Rectal smooth muscle tissue (tissue), 1 donor: ENCODE measurements around the gene CRNKL1.
A peak's percentile ranks its signal among the peaks of the same experiment; 100 is the strongest.

ENCODE experiments used
- H3K27ac ChIP-seq: one replicate; pipeline ENCODE4 v1.7.0; 2013; ENCODE audit warnings: low read depth, low read length, inconsistent platforms
- H3K27me3 ChIP-seq: one replicate; pipeline ENCODE4 v1.7.0; 2013; ENCODE audit warnings: low read length; ENCODE audit not compliant: control insufficient read depth, insufficient read depth
- H3K36me3 ChIP-seq: one replicate; pipeline ENCODE4 v1.7.0; 2013; ENCODE audit warnings: low read length; ENCODE audit not compliant: control insufficient read depth, insufficient read depth
- H3K4me1 ChIP-seq: one replicate; pipeline ENCODE4 v1.7.0; 2013; ENCODE audit warnings: low read length; ENCODE audit not compliant: control insufficient read depth, insufficient read depth
- H3K4me3 ChIP-seq: one replicate; pipeline ENCODE4 v1.7.0; 2013; ENCODE audit warnings: low read length
- H3K9ac ChIP-seq: one replicate; pipeline ENCODE4 v1.7.0; 2013; ENCODE audit warnings: low read length

CRNKL1 gene

DNA sequence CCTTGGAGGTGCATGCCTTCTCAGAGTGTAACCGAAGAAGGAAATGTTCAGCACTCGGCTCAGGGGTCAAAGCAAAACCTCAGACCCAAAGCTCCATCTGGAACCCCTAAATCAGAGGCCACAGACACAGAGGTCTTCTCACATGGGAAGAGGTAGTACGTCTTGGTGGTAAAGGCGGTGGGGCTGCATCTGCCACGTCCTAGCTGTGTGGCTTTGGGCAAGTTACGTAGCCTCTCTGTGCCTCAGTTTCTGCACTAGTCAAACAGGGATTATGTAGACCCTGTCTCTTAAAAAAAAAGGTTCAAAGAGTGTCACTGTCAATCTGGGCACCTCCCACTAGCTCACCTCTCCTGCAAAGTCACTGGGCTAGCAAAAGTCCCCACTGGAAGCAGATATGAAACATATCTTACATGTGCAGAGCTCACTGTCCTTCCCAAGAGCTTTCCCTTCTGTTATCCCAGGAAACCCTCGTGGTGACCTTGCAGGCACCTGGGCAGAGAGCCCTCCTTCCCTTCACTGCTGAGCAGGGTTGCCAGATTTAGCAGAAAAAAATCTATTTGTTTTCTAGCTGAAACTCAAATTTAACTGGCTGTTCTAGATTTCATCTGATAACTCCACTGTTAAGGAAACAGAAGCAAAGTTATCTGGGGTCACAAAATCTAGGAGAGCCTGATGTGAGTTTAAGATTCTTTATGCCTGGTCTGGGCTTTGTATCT is 53.1 kb downstream of the CRNKL1 start:
- Histone ChIP-seq H3K9ac (no peak overlapping the region), H3K4me1 (peaks cover 27% of the 10 kb centered on the region), H3K27me3 (no peaks in the 10 kb centered on the region), H3K36me3 (peaks cover 18% of the 10 kb centered on the region), H3K4me3 (no peak overlapping the region), H3K27ac (no peak overlapping the region)

DNA sequence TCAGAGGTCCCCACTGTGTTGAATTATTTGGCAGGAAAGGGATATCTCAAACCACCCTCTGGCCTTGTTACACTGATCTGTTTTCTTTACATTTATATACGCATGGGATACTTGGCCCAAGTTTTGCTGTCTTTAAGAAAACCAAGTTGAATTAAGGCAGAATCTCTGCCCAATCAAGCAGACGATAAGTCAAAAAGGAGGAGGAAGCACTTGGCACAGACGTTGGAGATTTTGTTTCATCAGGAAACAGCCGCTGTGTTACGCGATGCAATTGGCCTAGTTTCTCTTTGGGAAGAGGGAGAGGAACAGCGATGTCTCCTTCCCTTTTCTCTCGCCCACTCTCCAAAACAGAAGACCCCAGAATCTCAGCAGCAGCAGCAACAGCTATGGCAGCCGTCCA is 55.3 kb downstream of the CRNKL1 start:
- no peak overlapping the region for H3K9ac ChIP-seq
- peak overlapping the region; percentile 47 for H3K27ac ChIP-seq
- peaks cover 18% of the 10 kb centered on the region for H3K36me3 ChIP-seq
- no peak overlapping the region for H3K4me3 ChIP-seq
- H3K27me3 ChIP-seq, result no peaks in the 10 kb centered on the region
- peaks cover 33% of the 10 kb centered on the region for H3K4me1 ChIP-seq

DNA sequence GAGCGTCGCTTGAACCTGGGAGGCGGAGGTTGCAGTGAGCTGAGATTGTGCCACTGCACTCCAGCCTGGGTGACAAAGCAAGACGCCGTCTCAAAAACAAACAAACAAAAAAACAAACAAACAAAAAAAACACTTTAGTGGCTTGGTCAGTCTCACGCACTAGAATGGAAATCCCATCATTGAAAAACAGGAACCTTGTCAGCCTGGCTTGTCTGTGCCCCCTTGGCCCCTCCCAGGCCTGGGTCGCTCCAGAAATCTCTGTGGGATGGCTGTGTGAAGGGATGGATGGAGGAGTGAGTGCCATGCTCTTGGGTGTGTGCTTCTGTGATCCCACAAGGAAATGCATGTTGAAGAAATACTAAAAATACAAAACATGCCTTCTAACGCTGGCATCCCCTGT is 56.0 kb downstream of the CRNKL1 start:
- Histone ChIP-seq H3K9ac (no peak overlapping the region), H3K27me3 (no peaks in the 10 kb centered on the region), H3K4me3 (no peak overlapping the region), H3K4me1 (peaks cover 33% of the 10 kb centered on the region), H3K27ac (no peak overlapping the region), H3K36me3 (peaks cover 18% of the 10 kb centered on the region)

DNA sequence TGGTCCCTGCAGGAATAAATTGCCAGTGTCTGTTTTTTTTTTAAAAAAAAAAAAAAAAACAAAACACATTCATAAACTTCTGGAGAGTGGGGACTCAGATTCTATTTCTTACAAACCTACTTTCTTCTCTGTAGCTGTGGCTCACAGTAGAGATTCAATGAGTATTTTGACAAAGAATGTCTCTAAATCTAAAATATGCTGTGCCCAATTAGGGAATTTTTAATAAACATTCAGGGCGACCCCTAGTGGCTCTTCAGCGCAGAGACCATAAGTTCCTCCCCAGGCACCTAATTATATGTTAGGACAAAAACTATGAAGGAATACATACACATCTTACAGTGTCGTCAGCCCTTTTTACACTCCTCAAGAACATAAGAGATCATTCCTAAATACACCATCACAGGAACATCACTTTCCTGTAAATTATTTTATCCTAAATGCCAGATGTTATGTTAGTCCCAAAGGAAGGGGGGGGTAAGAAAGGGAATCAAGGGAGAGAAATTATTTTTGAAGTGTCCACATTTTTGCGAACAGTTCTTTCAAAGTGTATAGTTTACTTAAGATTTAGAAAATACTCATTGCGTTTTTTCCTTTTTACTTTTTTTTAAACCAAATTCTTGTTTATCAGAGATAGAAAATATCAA is 56.9 kb downstream of the CRNKL1 start:
- Histone ChIP-seq H3K36me3 (peaks cover 14% of the 10 kb centered on the region), H3K4me1 (peaks cover 33% of the 10 kb centered on the region), H3K27me3 (no peaks in the 10 kb centered on the region), H3K9ac (no peak overlapping the region), H3K27ac (no peak overlapping the region), H3K4me3 (no peak overlapping the region)

DNA sequence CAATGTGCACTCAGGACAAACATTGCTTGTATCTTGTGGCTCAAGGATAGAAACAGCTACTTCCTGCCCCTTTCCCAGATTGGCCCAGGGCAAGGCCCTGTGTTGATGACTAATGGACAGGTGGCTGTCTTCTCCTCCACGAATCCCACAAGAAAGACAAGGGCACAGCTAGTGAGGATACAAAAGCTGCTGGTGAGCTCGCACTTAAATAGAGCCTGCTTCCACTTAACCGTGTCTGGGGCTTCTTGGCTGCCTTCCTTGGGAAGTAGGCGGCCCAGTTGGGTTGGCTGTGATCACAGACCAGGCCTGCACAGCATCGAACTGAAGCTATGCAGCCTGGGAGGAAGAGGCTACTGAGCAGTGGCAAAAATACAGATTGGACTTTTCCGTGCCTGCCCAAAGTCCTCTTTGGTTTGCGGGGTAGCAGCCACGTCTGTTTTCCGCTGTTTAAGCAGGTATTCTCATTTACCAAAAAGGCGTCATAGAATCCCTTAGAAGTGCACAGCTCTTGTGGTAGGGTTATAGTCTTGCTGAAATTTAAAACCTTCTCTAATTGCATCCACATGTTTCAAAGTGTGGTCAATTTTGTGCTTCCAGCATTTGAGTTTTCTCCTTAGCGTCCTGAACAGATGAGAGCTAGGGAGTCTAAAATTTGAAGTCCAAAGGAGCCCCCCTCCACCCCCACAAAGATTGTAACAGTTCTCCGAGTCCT is 58.2 kb downstream of the CRNKL1 start:
- no peak overlapping the region for H3K4me3 ChIP-seq
- H3K36me3 ChIP-seq, result peaks cover 13% of the 10 kb centered on the region
- peak overlapping the region; percentile 75 for H3K27ac ChIP-seq
- no peaks in the 10 kb centered on the region for H3K27me3 ChIP-seq
- H3K9ac ChIP-seq, result no peak overlapping the region
- H3K4me1 ChIP-seq, result peaks cover 33% of the 10 kb centered on the region

DNA sequence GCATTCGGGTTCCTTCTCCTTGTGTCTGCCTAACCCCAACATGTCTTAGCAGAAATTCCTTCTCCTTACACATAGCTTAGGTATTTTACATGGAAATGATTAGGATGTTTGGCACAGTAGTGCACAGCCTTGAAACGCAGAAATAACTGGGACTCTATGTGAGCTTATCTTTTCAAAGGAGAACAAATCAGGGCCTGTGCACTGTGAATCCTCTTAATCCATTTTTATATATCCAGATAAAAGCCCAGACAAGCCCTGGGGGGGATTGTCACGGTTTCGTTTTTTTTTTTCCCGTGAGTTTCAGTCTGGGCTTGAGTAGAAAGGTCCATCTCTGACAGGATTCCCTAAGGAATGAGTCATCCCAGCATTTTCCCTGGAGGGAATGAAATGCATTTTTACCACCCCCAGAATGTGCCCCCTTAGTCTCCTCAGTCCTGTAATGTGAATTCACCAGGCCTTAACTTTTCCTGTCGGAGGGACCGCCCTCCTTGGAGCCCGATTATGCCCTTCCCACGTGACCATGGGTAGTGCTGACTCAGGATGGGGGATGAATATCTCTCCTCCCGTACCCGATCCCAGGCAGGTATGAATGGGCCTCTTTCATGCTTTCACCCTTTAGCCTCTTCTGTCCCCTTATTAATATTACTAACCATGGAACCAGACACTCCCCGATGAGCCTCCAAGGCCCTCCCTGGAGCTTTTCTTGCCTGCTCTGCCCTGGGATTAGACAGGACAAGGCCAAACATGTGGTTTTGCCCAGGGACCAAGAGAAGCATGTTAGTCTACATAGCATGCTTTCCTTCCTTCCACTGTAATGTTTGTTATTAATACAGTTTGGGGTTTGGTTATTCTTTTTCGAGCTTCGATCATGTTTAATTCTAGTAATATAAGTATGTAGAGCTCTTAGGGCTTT is 59.0 kb downstream of the CRNKL1 start:
- Histone ChIP-seq H3K4me3 (no peak overlapping the region), H3K4me1 (peaks cover 33% of the 10 kb centered on the region), H3K27ac (peak overlapping the region; percentile 75), H3K36me3 (peaks cover 5% of the 10 kb centered on the region), H3K27me3 (no peaks in the 10 kb centered on the region), H3K9ac (no peak overlapping the region)

DNA sequence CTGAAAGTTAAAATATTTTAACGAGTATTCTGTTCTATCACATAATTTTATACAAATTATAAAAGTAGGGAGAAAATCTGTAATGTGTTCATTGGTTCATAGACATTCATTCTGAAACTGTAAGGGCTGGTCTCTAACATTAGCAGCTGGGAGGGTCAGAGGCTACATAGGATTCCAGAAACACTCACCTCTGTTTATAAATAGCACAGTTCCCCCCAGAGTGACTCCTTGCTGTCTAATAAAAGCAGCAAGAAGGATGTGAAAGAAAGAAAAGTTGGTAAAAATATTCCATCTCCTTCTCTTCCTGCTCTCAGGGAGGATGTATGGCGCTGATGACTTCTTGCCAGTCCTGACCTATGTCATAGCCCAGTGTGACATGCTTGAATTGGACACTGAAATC is 60.4 kb downstream of the CRNKL1 start:
- no peak overlapping the region for H3K27ac ChIP-seq
- H3K27me3 ChIP-seq, result no peaks in the 10 kb centered on the region
- H3K9ac ChIP-seq, result no peak overlapping the region
- H3K4me3 ChIP-seq, result no peak overlapping the region
- H3K4me1 ChIP-seq, result peaks cover 33% of the 10 kb centered on the region
- H3K36me3 ChIP-seq, result peaks cover 5% of the 10 kb centered on the region

DNA sequence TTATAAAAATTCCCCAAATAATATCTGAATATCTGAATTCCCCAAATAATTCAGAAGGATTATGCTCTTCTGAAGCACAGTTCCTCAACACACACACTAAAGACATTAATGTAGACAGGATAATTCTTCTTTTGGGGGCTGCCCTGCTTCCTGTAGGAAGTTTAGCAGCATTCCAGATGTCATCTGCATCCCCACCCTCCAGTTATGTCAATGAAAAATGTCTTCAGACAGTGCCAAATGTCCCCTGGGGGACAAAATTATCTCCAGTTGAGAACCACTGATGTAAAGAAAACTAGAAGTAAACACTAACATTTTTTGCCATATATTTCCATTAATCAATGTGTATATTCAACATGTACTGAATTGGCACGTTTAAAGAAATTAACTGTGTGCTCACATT is 61.0 kb downstream of the CRNKL1 start:
- Histone ChIP-seq H3K4me1 (peaks cover 34% of the 10 kb centered on the region), H3K36me3 (peaks cover under 1% of the 10 kb centered on the region), H3K27ac (no peak overlapping the region), H3K4me3 (no peak overlapping the region), H3K27me3 (no peaks in the 10 kb centered on the region), H3K9ac (no peak overlapping the region)

DNA sequence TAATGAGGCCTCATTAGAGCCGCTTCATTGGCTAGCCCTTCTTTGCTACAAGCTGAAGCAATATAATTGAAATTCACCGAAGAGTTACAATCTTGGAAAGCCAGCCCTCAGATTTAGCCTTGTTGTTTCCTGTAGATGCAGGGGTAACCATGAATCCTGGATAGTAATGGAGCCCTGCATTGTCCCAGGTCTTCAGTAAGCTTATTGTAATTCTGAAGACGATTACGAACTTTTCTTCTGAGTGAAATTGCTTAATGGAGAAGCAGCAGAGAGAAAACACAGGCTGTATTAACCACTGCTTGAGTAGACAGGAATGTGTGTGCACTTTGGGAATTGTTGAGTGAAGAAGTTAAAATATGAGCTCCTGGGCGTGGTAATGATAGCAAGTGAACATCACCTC is 61.4 kb downstream of the CRNKL1 start:
- peaks cover 34% of the 10 kb centered on the region for H3K4me1 ChIP-seq
- no peak overlapping the region for H3K4me3 ChIP-seq
- no peaks in the 10 kb centered on the region for H3K27me3 ChIP-seq
- no peak overlapping the region for H3K27ac ChIP-seq
- no peak overlapping the region for H3K9ac ChIP-seq
- no peaks in the 10 kb centered on the region for H3K36me3 ChIP-seq

DNA sequence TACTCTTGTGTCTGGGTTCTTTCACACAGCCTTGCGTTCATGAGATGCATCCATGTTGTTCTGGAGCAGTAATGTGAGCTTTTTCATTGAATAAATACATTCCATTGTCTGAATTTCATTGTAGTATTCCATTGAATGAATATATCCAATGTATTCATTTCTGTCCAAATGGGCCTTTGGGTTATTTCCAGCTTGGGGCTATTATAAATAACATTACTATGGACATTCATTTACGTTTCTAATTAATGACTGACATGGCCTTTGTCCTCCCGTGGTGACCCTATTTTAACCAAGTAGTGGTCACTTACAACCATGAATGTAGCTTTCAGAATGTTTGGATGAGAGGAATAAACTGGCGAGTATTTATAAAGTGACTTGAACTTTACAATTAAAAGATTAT is 65.2 kb downstream of the CRNKL1 start:
- peaks cover 4% of the 10 kb centered on the region for H3K4me1 ChIP-seq
- no peak overlapping the region for H3K27ac ChIP-seq
- no peak overlapping the region for H3K4me3 ChIP-seq

DNA sequence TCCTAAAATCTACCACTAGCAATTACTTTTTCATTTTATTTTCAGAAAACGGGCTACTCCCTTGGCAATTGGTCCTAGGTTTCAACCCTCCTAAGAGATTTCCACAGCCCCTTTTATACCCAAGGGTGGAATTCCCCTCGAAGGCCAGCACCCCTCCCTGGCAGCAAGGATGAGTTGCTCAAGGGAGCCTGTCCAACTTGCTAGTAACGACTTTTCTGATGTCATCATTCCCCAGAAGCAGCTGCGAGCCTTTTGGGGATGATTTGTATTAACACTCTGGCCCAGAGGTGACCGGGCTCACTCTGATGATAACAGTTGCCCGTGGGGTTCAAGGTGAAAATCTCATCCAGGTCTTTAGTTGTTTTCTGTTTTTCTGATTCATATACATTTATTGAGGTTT is 65.8 kb downstream of the CRNKL1 start:
- Histone ChIP-seq H3K9ac (no peak overlapping the region), H3K36me3 (no peaks in the 10 kb centered on the region), H3K4me3 (no peak overlapping the region), H3K4me1 (peaks cover 3% of the 10 kb centered on the region), H3K27me3 (no peaks in the 10 kb centered on the region), H3K27ac (no peak overlapping the region)

More for the DNA sequence above, 65.2 kb downstream of the CRNKL1 start:
- Histone ChIP-seq H3K36me3 (no peaks in the 10 kb centered on the region), H3K27me3 (no peaks in the 10 kb centered on the region), H3K9ac (no peak overlapping the region)
